HG03060 (cell line): ENCODE results near the gene SPRYD3.

Source experiments
- ATAC-seq: cut with Tn5 transposase; IDR thresholded peaks from one replicate; pipeline ENCODE4 v1.9.1; 2021; ENCODE audit warnings: low read depth, moderate number of reproducible peaks; ENCODE audit not compliant: unreplicated experiment

The SPRYD3 gene

DNA sequence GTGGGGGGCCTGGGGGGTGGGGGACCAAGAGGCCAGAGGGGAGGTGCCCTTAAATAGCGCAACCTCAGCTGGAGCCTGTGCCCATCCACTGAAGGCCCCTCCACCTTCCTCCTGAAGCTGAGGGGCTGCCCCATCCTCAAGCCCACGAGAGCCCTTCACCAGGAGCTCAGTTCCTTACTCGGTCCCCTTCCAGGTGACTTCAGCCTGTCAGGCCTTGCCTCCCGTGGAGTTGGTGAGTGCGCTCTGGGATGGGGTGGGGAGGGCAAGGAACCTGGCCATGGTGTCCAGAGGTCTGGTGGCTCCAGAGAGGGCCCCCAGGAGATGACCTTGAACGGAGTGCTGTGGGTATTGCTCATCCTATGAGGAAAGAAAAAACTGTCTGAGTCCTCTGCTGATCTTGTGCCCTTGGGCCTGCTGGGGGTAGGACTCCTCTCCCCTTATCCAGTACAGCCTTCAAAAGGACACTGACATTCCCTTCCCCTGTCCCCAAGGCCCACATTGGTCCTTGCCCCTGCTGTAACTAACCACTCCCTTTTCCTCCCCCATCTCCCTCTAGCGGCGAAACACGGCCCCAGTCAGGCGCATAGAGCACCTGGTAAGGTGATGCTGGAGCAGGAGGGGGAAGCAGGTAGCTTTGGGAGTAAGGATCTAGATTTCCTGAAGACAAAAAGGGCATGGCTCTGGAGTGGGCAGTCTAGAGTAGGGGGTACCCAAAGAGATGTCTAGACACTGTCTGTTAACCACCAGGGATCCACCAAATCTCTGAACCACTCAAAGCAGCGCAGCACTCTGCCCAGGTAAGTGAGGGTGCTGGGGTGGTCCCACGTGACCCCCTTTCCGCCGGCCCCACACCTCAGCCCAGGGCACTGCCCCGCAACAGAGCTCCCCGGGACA, 25.7 kb downstream of the SPRYD3 start:
- no peak for ATAC-seq

DNA sequence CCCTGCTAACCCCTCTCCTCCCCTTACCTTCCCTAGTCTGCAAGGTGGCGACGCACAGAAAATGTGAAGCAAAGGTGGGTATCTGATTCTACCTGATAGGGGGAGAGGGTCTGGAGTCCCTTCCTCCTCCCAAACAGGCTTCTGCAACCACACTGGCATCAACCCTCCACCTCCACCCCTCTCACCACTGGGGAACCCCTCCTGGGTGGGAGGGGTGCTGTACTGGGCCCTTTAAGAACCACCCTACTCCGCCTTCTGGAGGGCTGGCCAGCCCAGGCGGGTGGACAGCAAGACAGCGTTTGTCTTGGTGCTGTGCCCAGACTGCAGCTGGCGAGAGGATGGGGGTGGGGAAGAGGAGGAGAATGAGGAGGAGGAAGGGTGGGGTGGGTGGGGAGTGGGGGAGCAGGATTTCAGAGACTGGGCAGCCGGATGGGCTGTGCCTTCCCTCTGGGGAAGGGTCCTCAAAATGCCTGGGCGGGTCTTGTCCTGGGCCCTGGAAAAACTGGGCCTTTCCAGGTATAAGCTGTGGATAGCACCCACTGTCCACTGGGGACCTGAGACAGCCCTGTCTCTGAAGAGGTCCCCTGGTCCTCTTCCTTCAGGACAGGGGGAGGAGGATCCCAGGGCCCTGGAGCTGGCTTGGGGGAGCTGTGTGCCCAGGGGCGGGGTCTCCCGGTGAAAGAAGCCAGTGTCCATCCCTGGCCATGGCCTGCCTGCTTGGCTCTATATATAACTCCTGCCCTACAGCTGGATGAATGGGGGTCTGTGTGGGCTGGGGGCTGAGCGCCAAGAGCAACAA, 26.6 kb downstream of the SPRYD3 start:
- no peak for ATAC-seq

DNA sequence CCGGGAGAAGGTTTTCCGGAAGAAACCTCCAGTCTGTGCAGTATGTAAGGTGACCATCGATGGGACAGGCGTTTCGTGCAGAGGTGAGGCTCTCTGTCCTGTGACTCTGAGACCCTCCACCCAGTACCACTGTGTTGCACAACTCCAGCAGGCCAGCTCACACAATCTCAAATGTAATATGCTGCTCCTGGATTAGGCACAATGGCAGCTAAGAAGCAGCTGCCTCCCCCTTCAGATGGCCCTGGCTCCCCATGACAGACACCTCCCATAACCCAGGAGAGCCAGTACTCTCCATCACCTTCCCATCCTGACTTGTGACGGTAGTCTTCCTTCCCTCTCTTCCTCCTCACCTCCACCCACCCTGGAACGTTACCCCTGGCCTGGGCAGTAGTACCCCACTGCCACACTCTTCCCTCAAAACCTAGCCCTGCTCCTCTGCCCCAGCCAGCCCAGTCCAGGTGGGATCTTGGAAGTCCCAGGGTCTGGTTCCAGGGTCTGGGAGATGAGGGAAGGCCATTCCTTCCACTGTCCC, 27.2 kb downstream of the SPRYD3 start:
- no peak for ATAC-seq

DNA sequence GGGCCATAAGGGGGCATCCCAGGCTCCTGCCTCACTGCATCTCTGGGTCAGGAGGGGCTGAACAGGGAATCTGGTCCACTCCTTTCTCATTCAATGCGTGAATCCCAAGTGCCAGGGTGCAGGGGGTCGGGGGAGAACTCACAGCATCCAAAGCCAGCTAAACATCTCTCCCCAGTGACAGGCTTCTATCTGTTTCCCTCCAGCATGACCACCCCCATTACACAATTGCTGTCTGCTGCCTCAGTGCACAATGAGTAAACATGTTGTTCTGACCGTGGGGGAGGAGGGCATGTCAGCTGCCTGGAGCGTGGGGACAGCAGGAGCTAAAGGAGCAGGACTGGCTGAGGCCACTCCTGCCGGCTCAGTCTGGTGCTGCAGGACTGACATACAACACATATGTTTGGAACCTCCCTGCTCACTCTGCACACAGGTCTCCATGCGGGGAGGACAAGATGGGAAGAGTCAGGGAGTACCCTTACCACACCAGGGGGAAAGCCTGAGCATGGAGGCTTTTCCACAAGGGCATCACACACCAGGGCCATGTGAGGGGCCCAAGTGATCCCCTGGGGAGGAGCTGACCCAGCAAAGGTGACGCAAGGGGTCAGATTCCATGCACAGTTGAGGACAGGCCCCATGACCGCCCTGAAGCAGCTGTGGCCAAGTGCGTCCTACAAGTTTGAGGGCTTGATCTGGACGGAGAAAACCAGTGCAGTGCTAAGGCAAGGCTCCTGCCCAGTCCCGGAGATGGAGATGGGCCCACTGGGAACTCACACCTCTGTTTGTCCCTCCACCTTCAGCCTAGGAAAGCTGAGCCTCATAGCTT, 27.9 kb downstream of the SPRYD3 start:
- ATAC-seq, result no peak

DNA sequence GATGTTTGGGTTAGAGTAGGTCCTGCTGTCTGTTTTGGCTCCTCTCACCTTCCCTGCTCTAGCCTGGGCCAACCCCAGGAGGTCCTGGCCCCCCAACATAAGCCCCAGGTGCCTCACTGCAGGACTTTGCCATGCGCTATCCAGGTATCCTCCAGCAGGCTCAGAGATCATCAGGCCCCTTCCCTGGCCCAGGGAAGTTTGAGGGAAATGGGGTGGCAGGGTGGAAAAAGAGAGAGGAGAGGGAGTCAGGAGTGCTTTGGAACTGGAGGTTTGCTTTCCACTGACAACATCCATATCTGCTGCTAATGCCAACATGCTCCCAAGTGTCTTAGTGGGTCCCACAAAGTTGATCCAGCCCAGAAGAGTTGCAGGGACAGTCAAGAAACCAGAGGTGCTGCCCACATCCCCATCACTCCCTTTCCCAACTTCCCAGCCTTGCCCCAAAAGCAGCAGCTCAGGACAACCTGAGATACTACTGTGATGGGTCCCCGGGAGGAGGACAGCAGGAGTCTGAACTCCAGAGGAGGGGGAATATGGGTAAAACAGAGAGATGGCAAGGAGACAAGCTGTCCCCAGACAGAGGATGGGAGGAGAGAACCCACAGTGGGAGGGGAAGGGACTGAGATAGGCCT, 28.6 kb downstream of the SPRYD3 start:
- no peak for ATAC-seq

DNA sequence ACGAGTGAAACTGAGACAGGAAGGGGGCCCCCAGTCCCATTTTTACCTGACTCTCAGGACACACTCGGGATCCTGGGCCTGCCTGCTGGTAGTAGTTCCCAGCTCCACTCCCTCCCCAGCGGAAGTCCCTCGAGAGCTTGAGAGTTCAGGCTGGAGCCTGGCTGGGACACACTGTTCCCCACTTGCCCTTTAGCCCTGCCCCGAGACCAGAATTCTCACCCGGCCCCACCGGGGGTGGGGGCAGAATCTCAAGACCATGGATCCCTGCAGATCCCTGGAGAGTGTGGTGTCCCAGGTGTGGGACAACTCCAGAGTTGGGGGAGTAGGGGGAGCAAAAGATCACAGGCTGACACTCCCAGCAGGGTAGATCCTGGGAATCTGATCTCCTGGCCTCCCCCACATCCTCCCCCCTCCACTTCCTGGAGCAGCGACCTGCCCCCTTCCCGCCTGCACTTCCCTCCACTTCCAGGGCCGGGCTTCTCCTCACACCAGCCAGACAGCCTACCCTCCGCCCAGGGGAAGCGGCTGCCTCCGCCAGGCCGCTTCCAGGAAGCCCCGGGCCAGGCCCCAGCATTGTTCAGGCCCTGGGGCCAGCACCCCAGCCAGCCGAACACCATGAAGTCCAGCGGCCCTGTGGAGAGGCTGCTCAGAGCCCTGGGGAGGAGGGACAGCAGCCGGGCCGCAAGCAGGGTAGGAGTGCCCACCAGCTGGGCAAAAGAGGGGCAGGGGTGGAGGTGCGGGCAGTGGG, 29.4 kb downstream of the SPRYD3 start, which contains the start of gene TNS2:
Gene TNS2, plus strand, starts transcription at position 495 of the 748 bp plus-strand sequence. Its CDS starts 121 bp downstream, at position 616.
- ATAC-seq, result no peak

DNA sequence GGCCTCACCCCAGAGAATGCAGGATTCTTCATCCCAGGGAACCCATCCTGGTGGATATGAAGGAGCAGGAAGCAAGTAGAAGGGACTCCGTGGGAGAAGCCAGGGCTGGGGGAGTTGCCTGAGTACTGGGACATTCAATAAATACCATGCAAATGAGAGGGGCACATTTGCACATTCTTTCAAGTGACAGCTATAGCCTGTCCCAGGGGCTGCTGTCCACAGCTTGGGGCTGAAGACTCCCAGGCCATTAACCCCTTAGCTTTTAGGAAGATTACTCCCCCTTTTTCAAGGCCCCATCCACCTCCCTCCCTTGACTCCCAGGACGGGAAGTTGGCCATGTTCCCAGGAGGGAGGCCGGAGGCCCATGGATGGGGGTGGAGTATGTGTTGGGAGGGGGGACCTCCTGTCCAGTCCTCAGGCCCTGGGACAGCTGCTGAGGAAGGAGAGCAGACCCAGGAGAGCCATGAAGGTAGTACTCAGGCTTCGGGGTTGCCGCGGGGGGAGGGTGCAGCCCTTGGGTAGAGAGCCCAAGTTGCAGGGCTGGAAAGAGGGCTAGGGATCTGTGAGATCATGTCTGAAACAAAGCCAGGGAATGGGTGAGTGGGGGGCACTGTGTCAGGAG, 30.3 kb downstream of the SPRYD3 start:
- ATAC-seq, result no peak

DNA sequence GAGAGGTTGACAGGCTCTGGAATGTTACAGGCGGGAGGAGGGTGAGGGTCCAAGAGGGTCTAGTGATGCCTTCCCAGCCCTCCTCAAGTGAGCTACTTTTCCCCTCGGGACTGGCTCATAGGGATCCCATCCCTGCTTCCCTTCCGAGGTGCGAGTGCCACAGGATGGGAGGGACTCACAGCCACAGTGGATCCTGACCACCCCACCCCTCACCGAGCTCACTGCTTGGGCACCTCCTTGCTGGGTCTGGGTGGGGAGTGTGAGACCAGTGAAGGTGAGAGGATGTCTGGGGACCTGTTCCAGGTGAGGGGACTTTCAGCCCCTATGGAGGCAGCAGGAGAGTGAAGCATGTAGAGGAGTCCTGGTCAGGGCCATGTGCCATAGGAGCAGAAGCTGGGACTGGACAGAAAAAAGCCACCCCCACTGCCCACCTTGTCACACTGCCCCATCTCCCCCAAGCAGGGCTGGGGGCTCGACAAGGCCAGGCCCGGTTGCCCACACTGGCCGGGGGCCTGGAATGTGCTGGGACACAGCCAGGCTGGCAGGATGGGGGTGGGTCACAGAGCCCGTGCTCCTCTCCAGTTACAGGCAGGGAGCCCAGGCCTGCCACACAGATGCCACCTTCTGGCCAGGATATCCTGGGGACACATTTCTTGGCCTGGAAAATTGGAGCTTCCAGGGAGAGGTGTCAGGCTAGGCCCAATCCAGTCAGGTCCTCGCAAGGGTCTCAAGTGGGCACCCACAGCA, 31.0 kb downstream of the SPRYD3 start:
- ATAC-seq, result no peak

DNA sequence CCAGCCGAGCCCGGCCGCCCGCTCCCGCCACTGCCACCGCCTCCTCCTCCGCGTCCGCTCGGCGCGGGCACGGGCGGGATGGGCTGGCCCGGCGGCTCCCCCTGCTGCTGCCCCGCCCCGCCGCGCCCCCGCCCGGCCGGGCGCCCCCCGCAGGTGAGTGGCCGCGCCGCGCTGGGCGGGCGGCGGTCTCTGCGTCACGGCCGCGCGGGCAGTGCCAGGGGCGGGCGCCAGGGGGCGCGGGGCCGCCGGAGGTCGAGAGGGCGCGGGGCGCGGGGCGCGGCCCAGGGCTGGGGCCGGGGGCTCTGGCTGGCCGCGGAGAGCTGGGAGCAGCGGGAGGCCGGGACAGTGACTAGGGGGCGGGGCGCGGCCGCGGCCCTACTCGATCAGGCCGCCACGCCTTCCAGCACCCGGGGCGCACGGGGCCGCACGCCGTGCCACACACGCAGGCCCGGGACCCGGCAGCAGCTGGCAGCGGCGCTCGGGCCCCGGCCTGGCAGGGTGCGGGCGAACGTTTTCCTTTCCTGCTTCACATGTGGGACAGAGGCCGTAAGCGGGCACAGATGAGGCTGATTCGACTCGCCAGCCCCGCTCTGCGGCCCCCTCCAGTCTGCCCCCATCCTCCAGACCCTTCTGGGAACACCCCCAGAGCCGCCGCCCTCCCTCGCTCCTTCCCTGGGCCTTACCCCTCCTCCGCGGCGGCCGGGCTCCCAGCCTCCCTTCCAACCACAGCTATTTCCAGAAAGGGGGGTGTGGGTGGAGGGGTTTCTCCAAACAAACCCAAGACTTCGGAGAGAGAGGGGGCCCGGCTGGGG, 31.8 kb downstream of the SPRYD3 start:
- ATAC-seq, result no peak

DNA sequence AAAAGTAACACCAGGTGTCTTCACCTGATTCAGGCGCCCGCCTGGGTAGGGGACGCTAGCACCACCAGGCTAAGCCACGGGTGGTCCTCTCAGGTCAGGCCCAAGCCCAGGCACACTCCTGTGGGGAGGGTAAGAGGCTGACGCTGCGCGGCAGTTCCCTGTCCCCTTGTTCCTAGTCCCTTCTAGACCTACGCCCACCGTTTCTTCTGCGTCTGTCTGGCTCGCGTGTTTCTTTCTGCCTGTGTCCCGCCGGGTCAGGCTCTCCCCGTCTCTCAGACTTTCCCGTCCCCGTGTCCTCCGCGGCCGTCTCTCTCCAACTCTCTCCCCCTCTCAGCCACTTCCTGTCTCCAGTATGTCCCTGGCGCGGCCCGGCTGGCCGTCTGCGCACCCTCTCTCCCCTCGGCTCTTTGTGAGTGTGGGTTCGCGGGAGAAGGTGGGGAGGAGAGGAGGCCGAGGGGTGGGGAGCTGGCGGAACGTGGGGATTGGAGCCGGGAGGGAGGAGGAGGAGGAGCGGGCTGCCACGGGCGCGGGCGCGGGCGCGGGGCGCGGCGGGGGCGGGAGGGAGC, 32.5 kb downstream of the SPRYD3 start:
- no peak for ATAC-seq

DNA sequence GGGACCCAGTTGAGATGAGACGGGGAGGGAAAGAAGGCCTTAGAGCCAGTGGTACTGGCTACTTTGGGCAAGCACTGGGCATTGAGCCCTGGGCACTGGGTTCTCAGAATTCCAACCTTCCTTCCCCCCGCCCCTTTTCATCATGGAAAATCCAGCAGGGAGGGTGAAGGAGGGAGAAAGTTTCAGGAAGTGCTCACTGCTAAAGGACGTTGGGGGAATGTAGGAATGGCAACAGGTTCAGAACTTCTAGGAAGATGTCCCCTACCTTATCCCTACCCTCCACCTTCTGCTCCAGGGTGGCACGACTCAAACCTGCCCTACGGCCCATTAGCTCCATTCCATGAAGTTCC, 33.5 kb downstream of the SPRYD3 start:
- ATAC-seq, result no peak

DNA sequence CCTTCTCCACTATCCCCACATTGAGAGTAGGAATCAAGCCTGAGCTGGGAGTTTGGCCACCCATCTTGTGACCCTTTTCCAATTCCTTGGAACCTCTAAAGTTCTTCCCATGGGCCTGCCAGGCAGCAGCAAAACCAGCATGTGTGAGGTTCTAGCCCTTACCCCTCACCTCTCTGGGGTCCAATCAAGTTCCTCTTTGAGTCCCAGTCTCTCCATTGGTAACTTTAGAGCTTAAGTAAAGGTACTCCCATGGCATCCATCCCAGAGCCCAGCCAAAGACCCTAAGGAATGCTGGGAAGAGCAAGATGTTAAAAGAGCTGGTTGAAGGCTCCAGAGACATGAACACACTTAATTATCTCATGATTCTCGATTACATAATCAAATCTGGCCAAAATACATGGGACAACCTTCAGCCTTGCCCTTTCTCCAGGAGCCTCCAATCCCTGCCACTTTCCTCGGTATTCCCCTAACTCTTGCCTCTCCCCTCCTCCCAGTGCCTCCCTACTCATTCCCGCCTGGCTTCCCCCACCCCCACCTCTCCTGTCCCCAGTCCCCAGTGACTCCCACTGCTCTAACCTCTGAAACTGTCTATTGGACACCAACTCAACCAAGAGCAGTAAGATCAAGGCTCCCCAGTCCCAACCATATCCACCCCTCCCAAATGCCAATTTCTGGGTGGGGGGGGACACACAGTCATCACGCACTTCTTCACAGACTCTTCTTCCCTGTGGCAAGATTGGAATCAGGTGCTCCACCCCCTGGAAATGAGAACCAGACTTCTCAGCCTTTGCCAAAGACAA, 34.1 kb downstream of the SPRYD3 start:
- ATAC-seq, result no peak

DNA sequence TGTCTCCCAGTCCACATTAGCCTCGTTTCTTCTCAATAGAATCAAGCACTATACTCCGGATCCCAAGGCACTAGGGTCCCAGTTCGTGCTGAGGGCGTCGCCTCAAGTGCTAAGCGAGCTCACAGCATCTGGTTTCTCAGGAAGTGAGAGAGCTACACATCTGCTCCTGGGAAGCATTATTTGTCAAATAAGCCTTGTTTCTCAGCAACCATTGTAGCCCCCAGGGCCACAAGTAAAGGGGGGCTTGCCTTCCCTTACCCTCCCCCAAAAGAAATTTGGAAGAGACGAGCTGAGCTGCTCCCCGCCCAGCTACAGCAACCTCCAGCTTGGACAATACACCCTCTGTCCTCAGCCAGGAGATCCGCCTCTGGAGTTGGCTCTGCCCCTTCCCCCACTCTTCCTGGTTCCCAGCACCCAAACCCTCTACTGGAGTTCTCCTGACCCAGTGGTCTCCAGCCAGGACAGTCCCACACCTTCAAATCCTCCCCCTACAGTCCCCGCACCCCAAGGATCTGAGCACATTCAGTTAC, 35.1 kb downstream of the SPRYD3 start:
- no peak for ATAC-seq

DNA sequence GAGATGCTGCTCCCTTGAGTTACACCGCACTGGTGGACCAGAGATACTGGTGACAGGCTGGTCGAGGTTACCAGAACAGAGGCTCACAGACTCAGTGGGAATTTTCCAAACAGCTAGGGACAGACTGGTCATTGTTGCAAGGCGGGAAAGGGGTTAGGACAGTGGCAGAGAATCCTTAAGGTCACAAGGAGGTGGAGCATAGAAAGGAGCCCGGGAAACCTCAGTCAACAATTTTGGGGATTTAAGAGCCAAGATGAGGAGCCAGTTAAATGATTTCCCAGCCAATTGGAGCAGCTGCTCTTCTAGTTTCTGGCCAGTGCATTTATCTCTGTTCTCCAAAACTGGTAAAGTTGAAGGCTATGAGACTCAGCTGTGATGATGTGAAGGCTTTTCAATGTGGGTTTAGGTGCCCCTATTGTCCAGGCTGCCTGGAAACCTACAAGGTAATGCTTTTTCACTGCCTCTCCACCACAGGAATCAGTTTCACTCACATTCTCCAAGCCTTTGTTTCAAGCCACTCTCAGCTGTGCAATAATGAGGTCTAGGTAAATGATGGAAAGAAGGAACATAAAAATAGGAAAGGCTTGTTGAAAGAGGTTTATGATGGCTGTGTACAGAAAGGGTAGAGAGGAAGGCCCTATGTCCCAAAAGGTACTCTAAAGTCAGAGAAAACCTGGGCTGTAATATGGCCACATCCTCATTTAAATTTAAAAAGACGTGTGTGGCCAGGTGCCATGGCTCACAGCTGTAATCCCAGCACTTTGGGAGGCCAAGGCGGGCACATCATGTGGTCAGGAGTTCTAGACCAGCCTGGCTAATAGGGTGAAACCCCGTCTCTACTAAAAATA, 36.4 kb downstream of the SPRYD3 start:
- ATAC-seq, result no peak

DNA sequence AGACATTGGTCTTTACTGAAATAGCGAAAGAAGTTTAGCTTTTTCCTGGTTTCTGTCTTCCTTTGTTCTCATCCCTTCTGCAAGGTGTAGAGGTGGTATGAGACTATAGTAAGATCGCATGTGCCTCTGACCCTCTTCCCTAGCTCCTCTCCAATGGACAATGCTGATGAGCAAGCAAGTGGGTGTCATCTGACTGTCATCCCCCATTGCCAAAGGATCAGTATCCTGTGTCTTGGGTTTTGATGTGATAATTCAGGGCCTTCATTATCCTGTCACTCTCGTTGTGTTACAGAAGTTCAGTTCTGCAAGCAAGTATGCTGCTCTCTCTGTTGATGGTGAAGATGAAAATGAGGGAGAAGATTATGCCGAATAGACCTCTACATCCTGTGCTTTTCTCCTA, 39.3 kb downstream of the SPRYD3 start:
- no peak for ATAC-seq
